B cell (primary cell): ENCODE results near the gene HINT1.

Experiments used
- CTCF ChIP-seq: fragments of 200-600 bp; IDR thresholded peaks from one replicate; pipeline ENCODE4 v1.8.0; 2022; ENCODE audit warnings: antibody characterized with exemption, mild to moderate bottlenecking
- EZH2 ChIP-seq: IDR thresholded peaks from 2 replicates; pipeline ENCODE4 v1.6.1; 2012; ENCODE audit warnings: borderline replicate concordance, low read depth, mild to moderate bottlenecking, moderate library complexity, low read length; ENCODE audit not compliant: insufficient read depth, poor library complexity, severe bottlenecking

- no peak for TF ChIP-seq EZH2
- TF ChIP-seq CTCF: no peak
Measured at GRCh38 chr5:131139321-131139720, 25.7 kb downstream of the HINT1 start.
